H1 (cell line): Measurements from ENCODE around the gene ACYP2. TPM values are rescaled to one million over a fixed set of nuclear protein-coding genes. Genes with fewer than 3 reads are reported as not detected.

ENCODE experiments used
- CTCF ChIA-PET: fragments of 300-600 bp; sonication (Branson Sonifier 250); formaldehyde crosslinking; loops from one replicate; lab custom pipeline; 2021; ENCODE audit not compliant: partially characterized antibody; lab: Charles Lee
- POLR2A ChIA-PET: fragments of 300-600 bp; sonication (Branson Sonifier 250); formaldehyde crosslinking; loops from one replicate; lab custom pipeline; 2021; ENCODE audit warnings: inconsistent platforms; ENCODE audit not compliant: partially characterized antibody; lab: Charles Lee
- DNase-seq, 2 experiments: peaks; one replicate each; pipeline versions ENCODE4 v3.0.0 to v3.0.0-alpha.2; 2010 to 2022; ENCODE audit warnings: low spot score in 2 of 2, low read depth in 1 of 2, mixed read lengths in 1 of 2
- FAIRE-seq: peaks from 2 replicates; lab custom pipeline; 2011; peaks lifted over from hg19 to GRCh38; lab: Jason Lieb, UNC
- H2AFZ ChIP-seq: 2 replicates; pipeline ENCODE4 v1.8.1; 2012; ENCODE audit warnings: low read length, inconsistent platforms
- H2AK5ac ChIP-seq: 2 replicates; pipeline ENCODE4 v1.6.1; 2013; ENCODE audit warnings: low read depth, low read length
- H2BK120ac ChIP-seq: replicated peaks from 2 replicates; pipeline ENCODE3; 2013; ENCODE audit warnings: low read depth, low read length, inconsistent platforms
- H2BK12ac ChIP-seq: 2 replicates; pipeline ENCODE4 v1.6.1; 2013; ENCODE audit warnings: low read depth, low read length
- H2BK15ac ChIP-seq: 2 replicates; pipeline ENCODE4 v1.6.1; 2013; ENCODE audit warnings: low read length
- H2BK20ac ChIP-seq: 2 replicates; pipeline ENCODE4 v1.6.1; 2013; ENCODE audit warnings: low read length
- H2BK5ac ChIP-seq: 2 replicates; pipeline ENCODE4 v1.6.1; 2013; ENCODE audit warnings: low read depth, low read length
- H3K14ac ChIP-seq: 2 replicates; pipeline ENCODE4 v1.6.1; 2013; ENCODE audit warnings: inconsistent platforms; ENCODE audit not compliant: insufficient read length
- H3K18ac ChIP-seq: 2 replicates; pipeline ENCODE4 v1.6.1; 2013; ENCODE audit warnings: low read length; ENCODE audit errors: extremely low read depth
- H3K23ac ChIP-seq: 2 replicates; pipeline ENCODE4 v1.6.1; 2013; ENCODE audit warnings: inconsistent platforms; ENCODE audit not compliant: insufficient read length
- H3K23me2 ChIP-seq: 2 replicates; pipeline ENCODE4 v1.6.1; 2013; ENCODE audit warnings: low read depth, low read length
- H3K27ac ChIP-seq: 2 replicates; pipeline ENCODE4 v1.6.1; 2011; ENCODE audit warnings: low read depth, low read length, inconsistent platforms
- H3K27me3 ChIP-seq, 4 experiments: replicated peaks in 1 of 4; 1 replicate in 1 of 4; 2 replicates in 3 of 4; pipeline versions ENCODE4 v1.6.1 to v1.8.1; 2011 to 2013; ENCODE audit warnings: low read length in 3 of 4, mild to moderate bottlenecking in 3 of 4, inconsistent platforms in 2 of 4, mixed read lengths in 2 of 4, moderate library complexity in 1 of 4; ENCODE audit not compliant: control insufficient read depth in 3 of 4, insufficient read depth in 3 of 4; ENCODE audit errors: extremely low read depth in 1 of 4
- H3K36me3 ChIP-seq, 4 experiments: 2 replicates each; pipeline versions ENCODE4 v1.6.1 to v1.8.1; 2011 to 2013; ENCODE audit warnings: mild to moderate bottlenecking in 4 of 4, low read length in 3 of 4, moderate library complexity in 2 of 4, control low read depth in 1 of 4, inconsistent platforms in 1 of 4; ENCODE audit not compliant: insufficient read depth in 4 of 4, control insufficient read depth in 2 of 4
- H3K4ac ChIP-seq: replicated peaks from 2 replicates; pipeline ENCODE3; 2013; ENCODE audit warnings: low read length, low read depth, mixed read lengths, inconsistent platforms; ENCODE audit not compliant: insufficient read length
- H3K4me1 ChIP-seq, 4 experiments: replicated peaks in 1 of 4; 1 replicate in 1 of 4; 2 replicates in 3 of 4; pipeline versions ENCODE4 v1.6.1 to v1.8.1; 2011 to 2013; ENCODE audit warnings: low read length in 3 of 4, inconsistent platforms in 2 of 4, mixed read lengths in 1 of 4; ENCODE audit not compliant: insufficient read depth in 4 of 4, control insufficient read depth in 3 of 4
- H3K4me2 ChIP-seq, 2 experiments: 2 replicates each; pipeline versions ENCODE4 v1.6.1 to v1.8.1; 2011 to 2013; ENCODE audit warnings: low read depth in 2 of 2, low read length in 2 of 2, control low read depth in 1 of 2, inconsistent platforms in 1 of 2, mild to moderate bottlenecking in 1 of 2; ENCODE audit not compliant: insufficient read depth in 1 of 2
- H3K4me3 ChIP-seq, 4 experiments: fragments of 200-600, 300-600 bp in 1 of 4; sonication (generic), shearing (Covaris generic), sonication (Bioruptor Twin) in 1 of 4; 2 replicates each; pipeline versions ENCODE4 v1.5.1 to v1.8.1; 2011 to 2016; ENCODE audit warnings: low read length in 4 of 4, low read depth in 3 of 4, control low read depth in 2 of 4, inconsistent platforms in 2 of 4, mild to moderate bottlenecking in 2 of 4, mixed read lengths in 1 of 4, moderate library complexity in 1 of 4; ENCODE audit not compliant: insufficient read depth in 2 of 4; ENCODE audit errors: extremely low read depth in 1 of 4
- H3K56ac ChIP-seq: replicated peaks from 2 replicates; pipeline ENCODE3; 2013; ENCODE audit warnings: low read depth, mild to moderate bottlenecking, mixed read lengths, low read length, inconsistent platforms; ENCODE audit not compliant: insufficient read length
- H3K79me1 ChIP-seq: 2 replicates; pipeline ENCODE4 v1.6.1; 2013; ENCODE audit warnings: low read depth, low read length, control low read depth
- H3K79me2 ChIP-seq, 2 experiments: 2 replicates each; pipeline versions ENCODE4 v1.6.1 to v1.8.1; 2012 to 2013; ENCODE audit warnings: low read length in 2 of 2, mild to moderate bottlenecking in 2 of 2, inconsistent platforms in 1 of 2; ENCODE audit not compliant: insufficient read depth in 2 of 2, control insufficient read depth in 1 of 2
- H3K9ac ChIP-seq, 4 experiments: replicated peaks in 1 of 4; 1 replicate in 1 of 4; 2 replicates in 3 of 4; pipeline versions ENCODE4 v1.6.1 to v1.8.1; 2011 to 2013; ENCODE audit warnings: low read depth in 3 of 4, low read length in 3 of 4, control low read depth in 2 of 4, mild to moderate bottlenecking in 2 of 4, moderate library complexity in 2 of 4, inconsistent platforms in 1 of 4; ENCODE audit errors: extremely low read depth in 1 of 4
- H3K9me3 ChIP-seq, 2 experiments: 2 replicates each; pipeline versions ENCODE4 v1.6.1 to v1.8.1; 2012 to 2013; ENCODE audit warnings: mild to moderate bottlenecking in 2 of 2, moderate library complexity in 2 of 2, control low read depth in 1 of 2, inconsistent platforms in 1 of 2, low read depth in 1 of 2, low read length in 1 of 2, mixed read lengths in 1 of 2; ENCODE audit not compliant: insufficient read depth in 2 of 2
- H4K20me1 ChIP-seq, 2 experiments: replicated peaks in 1 of 2; 2 replicates each; pipeline versions ENCODE3 to v1.8.1; 2011 to 2013; ENCODE audit warnings: inconsistent platforms in 2 of 2, low read length in 2 of 2, mild to moderate bottlenecking in 1 of 2; ENCODE audit not compliant: insufficient read depth in 2 of 2, control insufficient read depth in 1 of 2
- H4K5ac ChIP-seq: 2 replicates; pipeline ENCODE4 v1.6.1; 2013; ENCODE audit warnings: low read length, low read depth, mixed read lengths, inconsistent platforms; ENCODE audit not compliant: insufficient read length
- H4K8ac ChIP-seq: 2 replicates; pipeline ENCODE4 v1.8.0; 2013; ENCODE audit warnings: mild to moderate bottlenecking, moderate library complexity, low read length, inconsistent platforms; ENCODE audit not compliant: insufficient read depth; ENCODE audit errors: extremely low read depth
- H4K91ac ChIP-seq: replicated peaks from 2 replicates; pipeline ENCODE3; 2013; ENCODE audit warnings: low read length, mixed read lengths, inconsistent platforms; ENCODE audit not compliant: insufficient read length
- BCL11A ChIP-seq, 2 experiments: IDR thresholded peaks; one replicate each; pipeline ENCODE4 v1.6.1; 2011; ENCODE audit warnings: low read depth in 2 of 2, low read length in 2 of 2, mild to moderate bottlenecking in 2 of 2
- MAFK ChIP-seq: IDR thresholded peaks from 2 replicates; pipeline ENCODE4 v1.6.1; 2012; ENCODE audit warnings: low read depth, mild to moderate bottlenecking, improper control_type of control experiment, low read length
- WGBS, 2 experiments: shearing (Covaris generic) in 1 of 2; methylation state at CpG; one replicate each; pipeline versions ENCODE4 v1.1.6 to v1.1.7; 2013 to 2015; ENCODE audit warnings: low lambda C conversion rate in 2 of 2, mixed read lengths in 2 of 2, inconsistent platforms in 1 of 2, low coverage in 1 of 2, missing lambda C conversion rate in 1 of 2; ENCODE audit not compliant: insufficient replicate concordance in 2 of 2, insufficient coverage in 1 of 2, insufficient read length in 1 of 2; ENCODE audit errors: extremely low coverage in 1 of 2, missing lambda C conversion rate in 1 of 2; 5-methylcytosine and 5-hydroxymethylcytosine counted together
- polyA plus RNA-seq, 7 experiments: library from polyadenylated mRNA; depleted of rRNA in 3 of 7; stranded (reverse) in 5 of 7; unstranded in 2 of 7; fragments of >200 nt in 5 of 7; fragments of 200-250 nt in 2 of 7; gene quantifications; 1 replicate in 5 of 7; 2 replicates in 1 of 7; 4 replicates in 1 of 7; pipeline versions ENCODE4 v1.2.1 to v1.2.3, GENCODE V29; 2011 to 2013; ENCODE audit warnings: missing spikeins in 2 of 7, mixed read lengths in 2 of 7
- total RNA-seq: library from RNA; stranded (reverse); fragmentation: NEBNext Ultra II Directional; extraction: Animal tissue kit (Norgen Biotek cat#: 25700); gene quantifications from 2 replicates; pipeline ENCODE4 v1.2.1, GENCODE V29; 2021
- TF ChIP-seq, protein P1 (sequence below): IDR thresholded peaks from 2 replicates; pipeline ENCODE4 v1.6.1; 2012; ENCODE audit warnings: low read length, inconsistent platforms

The ACYP2 gene
- total and polyA plus RNA-seq, 2 of the 8 experiments (the other 6 are each of a cell fraction or from before 2014, with no cell fraction given) = 3.4 to 4.4 TPM

DNA sequence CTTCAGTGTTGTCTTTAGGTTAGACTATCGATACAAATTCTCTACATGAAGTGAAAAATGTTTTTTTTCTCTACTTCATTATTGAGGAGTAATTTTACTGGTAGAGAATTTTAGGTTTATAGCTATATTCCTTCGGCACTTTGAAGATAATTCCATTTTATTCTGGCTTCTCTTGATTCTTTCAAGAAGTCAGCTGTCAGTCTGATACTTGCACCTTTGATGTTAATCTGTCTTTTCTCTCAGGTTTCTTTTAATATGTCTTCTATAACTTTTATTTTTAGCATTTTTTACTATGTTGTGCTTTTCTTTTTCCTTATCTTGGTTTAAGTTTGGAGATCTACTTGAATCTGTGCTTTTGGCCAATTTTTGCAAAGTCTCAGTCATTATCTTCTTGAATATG lies 122.0 kb downstream of the ACYP2 start:
- no peaks in the 10 kb centered on the region for H3K23me2 ChIP-seq
- DNase-seq (no peak), FAIRE-seq (no peak)
- no peak overlapping the region for H3K9ac ChIP-seq
- no peak overlapping the region for H2BK20ac ChIP-seq
- H4K20me1 ChIP-seq = no peaks in the 10 kb centered on the region
- no peak overlapping the region for H2AK5ac ChIP-seq
- TF ChIP-seq MAFK = no peak
- TF ChIP-seq, protein P1, sequence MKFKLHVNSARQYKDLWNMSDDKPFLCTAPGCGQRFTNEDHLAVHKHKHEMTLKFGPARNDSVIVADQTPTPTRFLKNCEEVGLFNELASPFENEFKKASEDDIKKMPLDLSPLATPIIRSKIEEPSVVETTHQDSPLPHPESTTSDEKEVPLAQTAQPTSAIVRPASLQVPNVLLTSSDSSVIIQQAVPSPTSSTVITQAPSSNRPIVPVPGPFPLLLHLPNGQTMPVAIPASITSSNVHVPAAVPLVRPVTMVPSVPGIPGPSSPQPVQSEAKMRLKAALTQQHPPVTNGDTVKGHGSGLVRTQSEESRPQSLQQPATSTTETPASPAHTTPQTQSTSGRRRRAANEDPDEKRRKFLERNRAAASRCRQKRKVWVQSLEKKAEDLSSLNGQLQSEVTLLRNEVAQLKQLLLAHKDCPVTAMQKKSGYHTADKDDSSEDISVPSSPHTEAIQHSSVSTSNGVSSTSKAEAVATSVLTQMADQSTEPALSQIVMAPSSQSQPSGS = no peak
- TF ChIP-seq BCL11A (IDR thresholded peaks at IDR 0.05; ENCODE audit: low read depth in 2 of 2, low read length in 2 of 2) = no peak
- no peak overlapping the region for H3K18ac ChIP-seq
- no peak overlapping the region for H3K14ac ChIP-seq
- no peak overlapping the region for H3K56ac ChIP-seq
- no peak overlapping the region for H3K4ac ChIP-seq
- H3K27ac ChIP-seq = no peak overlapping the region
- no peak overlapping the region for H3K23ac ChIP-seq
- no peak overlapping the region for H4K91ac ChIP-seq
- H3K9me3 ChIP-seq = no peaks in the 10 kb centered on the region
- no peak overlapping the region for H2BK12ac ChIP-seq
- H2BK120ac ChIP-seq = no peak overlapping the region
- CTCF ChIA-PET = no interaction called here
- H3K4me3 ChIP-seq = no peak overlapping the region
- peaks cover 0 to 2% (median 0%) of the 10 kb centered on the region in 4 experiments; a peak in 2 of 7 replicates for H3K27me3 ChIP-seq
- POLR2A ChIA-PET = no interaction called here
- peaks cover 0 to 2% (median under 1%) of the 10 kb centered on the region in 4 experiments; a peak in 3 of 7 replicates for H3K4me1 ChIP-seq
- no peaks in the 10 kb centered on the region for H3K36me3 ChIP-seq
- H3K79me1 ChIP-seq = no peaks in the 10 kb centered on the region
- H4K5ac ChIP-seq = no peak overlapping the region
- H3K4me2 ChIP-seq = no peak overlapping the region
- no peak overlapping the region for H2BK15ac ChIP-seq
- H3K79me2 ChIP-seq = no peaks in the 10 kb centered on the region
- no peak overlapping the region for H2AFZ ChIP-seq
- WGBS, 2 experiments = 93% methylated on average over 2 of the region's 2 CpGs; no CpG with 5 or more reads in 1 of the 2 experiments
- H2BK5ac ChIP-seq = no peak overlapping the region
- no peak overlapping the region for H4K8ac ChIP-seq
